GM19463 (cell line): ENCODE measurements around the gene DZANK1.
A peak's percentile ranks its signal among the peaks of the same experiment; 100 is the strongest.
"Not testable (repeated sequence)": the region's sequence is repeated elsewhere in the genome, so short reads cannot be mapped to it uniquely, and the experiment has no call there.

ENCODE experiments used
- ATAC-seq: cut with Tn5 transposase; IDR thresholded peaks from one replicate; pipeline ENCODE4 v1.9.1; 2021; ENCODE audit warnings: mild to moderate bottlenecking, moderate library complexity; ENCODE audit not compliant: unreplicated experiment

Gene DZANK1

GRCh38 chr20:18466894-18467730 lies at the start of gene DZANK1, which contains the start of gene POLR3F:
Gene DZANK1 (minus strand): TSS chr20:18467030. CDS start chr20:18465358, 1,672 bp downstream.
Gene POLR3F (plus strand): TSS chr20:18467390. CDS start chr20:18467507, 117 bp downstream.
- peak; percentile 96 for ATAC-seq

GRCh38 chr20:18515973-18516372 lies 49.1 kb upstream of the DZANK1 start:
- ATAC-seq = no peak

GRCh38 chr20:18514127-18514526 lies 47.3 kb upstream of the DZANK1 start:
- ATAC-seq = no peak

GRCh38 chr20:18513208-18513607 lies 46.4 kb upstream of the DZANK1 start:
- no peak for ATAC-seq

- no peak for ATAC-seq
Observed at GRCh38 chr20:18511571-18511970, 44.7 kb upstream of the DZANK1 start.

- peak; percentile 93 for ATAC-seq
Observed at GRCh38 chr20:18507218-18508191, 40.7 kb upstream of the DZANK1 start, which contains the start of gene SEC23B. Gene SEC23B (plus strand): TSS chr20:18507940. CDS start chr20:18510836, 2,896 bp downstream.

GRCh38 chr20:18506744-18507143 lies 39.9 kb upstream of the DZANK1 start:
- ATAC-seq = no peak

GRCh38 chr20:18504479-18505060 lies 37.7 kb upstream of the DZANK1 start:
- no peak for ATAC-seq

GRCh38 chr20:18501672-18502071 lies 34.8 kb upstream of the DZANK1 start:
- ATAC-seq = not testable (repeated sequence)

- ATAC-seq = no peak
Observed at GRCh38 chr20:18497603-18498002, 30.8 kb upstream of the DZANK1 start.

GRCh38 chr20:18496740-18497592 lies 30.1 kb upstream of the DZANK1 start, which contains the start of gene RBBP9:
Gene RBBP9 (minus strand): TSS chr20:18497225. CDS start chr20:18497167, 58 bp downstream.
- peak; percentile 99 for ATAC-seq

- ATAC-seq = no peak
Observed at GRCh38 chr20:18496042-18496441, 29.2 kb upstream of the DZANK1 start.

GRCh38 chr20:18488301-18488700 lies 21.5 kb upstream of the DZANK1 start:
- no peak for ATAC-seq

- ATAC-seq = no peak
Observed at GRCh38 chr20:18481596-18481995, 14.8 kb upstream of the DZANK1 start.

- no peak for ATAC-seq
Observed at GRCh38 chr20:18477821-18478220, 11.0 kb upstream of the DZANK1 start.

- ATAC-seq = no peak
Observed at GRCh38 chr20:18477218-18477617, 10.4 kb upstream of the DZANK1 start.

GRCh38 chr20:18466574-18466893 lies 296 bp downstream of the DZANK1 start:
- peak; percentile 28 for ATAC-seq

- peak; percentile 25 for ATAC-seq
Observed at GRCh38 chr20:18465536-18466200, 1.2 kb downstream of the DZANK1 start.

- ATAC-seq = no peak
Observed at GRCh38 chr20:18456600-18456999, 10.2 kb downstream of the DZANK1 start.
